ENCODE results near the gene VSTM1. TPM values are rescaled to one million over a fixed set of nuclear protein-coding genes. Genes with fewer than 3 reads are reported as not detected.

The VSTM1 gene
- total RNA-seq, 8 experiments from 2014 or later = 1.7 TPM; not detected in 7

DNA sequence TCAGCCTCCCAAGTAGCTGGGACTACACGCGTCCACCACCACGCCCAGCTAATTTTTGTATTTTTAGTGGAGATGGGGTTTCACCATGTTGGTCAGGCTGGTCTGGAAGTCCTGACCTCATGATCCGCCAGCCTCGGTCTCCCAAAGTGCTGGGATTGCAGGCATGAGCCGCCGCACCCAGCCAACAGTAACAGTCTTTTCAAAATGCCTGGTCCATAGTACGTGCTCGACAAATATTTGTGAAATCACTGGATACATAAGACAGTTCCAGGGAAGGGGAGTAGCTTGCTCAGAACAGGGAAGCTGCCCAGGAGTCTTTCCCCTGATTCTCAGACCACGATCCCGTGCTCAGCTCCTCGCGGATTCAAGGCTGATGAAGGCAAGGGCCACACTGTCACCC lies 41.8 kb downstream of the VSTM1 start:
- Histone ChIP-seq H3K4me3 (no peak overlapping the region), H3K4me1 (replicated peaks in 1 of 2) (peaks cover 3 to 9% of the 10 kb centered on the region in 2 donors), H3K27ac (no peak overlapping the region)
- no peak for ATAC-seq (replicated peaks in 6 of 8)
- in situ Hi-C loops (cut with MboI; ENCODE audit: low pct_unique_long_range_greater_than_20kb in 2 of 9, low sequenced_read_pairs in 9 of 9, unreplicated experiment in 9 of 9) = loop anchor here in 5 of 9 experiments (10.0 to 25.0 kb wide), 3 partner anchors 177 to 210 kb away; partner anchors contain the start of gene NLRP12 (in 1 of the 5)
- 20 to 100% (median 86%) methylated on average over 1 to 13 of the region's 13 CpGs; no CpG with 5 or more reads in 2 of the 10 experiments for WGBS, 10 experiments

DNA sequence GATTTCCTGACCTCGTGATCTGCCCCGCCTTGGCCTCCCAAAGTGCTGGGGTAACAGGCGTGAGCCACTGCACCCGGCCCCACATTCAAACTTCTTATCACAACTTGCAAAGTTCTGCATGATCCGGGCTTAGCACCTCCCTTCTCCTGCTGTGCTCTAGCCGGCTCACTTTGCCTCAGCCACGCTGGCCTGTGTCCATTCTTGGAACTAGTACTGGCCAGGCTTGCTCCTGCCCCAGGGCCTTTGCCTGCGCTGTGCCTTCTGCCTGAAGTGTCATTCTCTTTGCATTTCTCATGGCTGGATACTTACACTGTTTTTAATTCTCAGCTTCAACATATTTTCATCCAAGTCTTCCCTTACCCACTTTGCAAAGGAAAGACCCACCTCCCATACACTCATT lies 42.3 kb downstream of the VSTM1 start:
- Histone ChIP-seq H3K27ac (no peak overlapping the region), H3K4me3 (no peak overlapping the region), H3K4me1 (replicated peaks in 1 of 2) (peaks cover 3 to 9% of the 10 kb centered on the region in 2 donors)
- ATAC-seq (replicated peaks in 6 of 8) = no peak
- 40 to 100% (median 66%) methylated on average over 1 to 3 of the region's 8 CpGs; no CpG with 5 or more reads in 4 of the 10 experiments for WGBS, 10 experiments
- in situ Hi-C loops (cut with MboI; ENCODE audit: low pct_unique_long_range_greater_than_20kb in 2 of 9, low sequenced_read_pairs in 9 of 9, unreplicated experiment in 9 of 9) = loop anchor here in 5 of 9 experiments (10.0 to 25.0 kb wide), 3 partner anchors 177 to 209 kb away; partner anchors contain the start of gene NLRP12 (in 1 of the 5)

DNA sequence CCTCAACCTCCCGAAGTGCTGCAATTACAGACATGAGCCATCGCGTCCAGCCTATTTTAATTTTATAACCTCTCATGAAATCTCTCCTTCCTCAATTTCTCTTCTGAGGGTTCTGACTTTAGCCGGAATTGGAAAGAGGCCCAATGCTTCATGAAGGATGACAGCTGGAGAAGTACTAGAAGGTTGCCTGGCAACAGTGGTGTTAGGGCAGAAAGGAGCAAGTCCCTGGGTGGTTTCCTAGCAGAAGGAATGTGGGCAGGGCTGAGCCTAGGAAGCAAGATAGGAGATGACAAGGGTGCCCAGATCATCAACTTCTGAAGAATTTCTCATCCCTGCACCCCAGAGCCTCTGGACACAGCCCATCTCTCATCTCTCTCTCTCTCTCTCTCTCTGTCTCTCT lies 46.4 kb downstream of the VSTM1 start:
- in situ Hi-C loops (cut with MboI; ENCODE audit: low pct_unique_long_range_greater_than_20kb in 2 of 9, low sequenced_read_pairs in 9 of 9, unreplicated experiment in 9 of 9) = loop anchor here in 4 of 9 experiments (25.0 kb wide), 2 partner anchors 180 to 205 kb away; partner anchors contain the start of gene NLRP12 (in 1 of the 4)
- Histone ChIP-seq H3K4me3 (no peak overlapping the region), H3K4me1 (replicated peaks in 1 of 2) (peaks cover 0 to 6% of the 10 kb centered on the region in 2 donors), H3K27ac (no peak overlapping the region)
- WGBS, 10 experiments = 43 to 100% (median 80%) methylated on average over 1 to 4 of the region's 4 CpGs; no CpG with 5 or more reads in 5 of the 10 experiments
- peak in 3 of 8 experiments; percentile 7 to 45 (median 24) for ATAC-seq (replicated peaks in 6 of 8)

DNA sequence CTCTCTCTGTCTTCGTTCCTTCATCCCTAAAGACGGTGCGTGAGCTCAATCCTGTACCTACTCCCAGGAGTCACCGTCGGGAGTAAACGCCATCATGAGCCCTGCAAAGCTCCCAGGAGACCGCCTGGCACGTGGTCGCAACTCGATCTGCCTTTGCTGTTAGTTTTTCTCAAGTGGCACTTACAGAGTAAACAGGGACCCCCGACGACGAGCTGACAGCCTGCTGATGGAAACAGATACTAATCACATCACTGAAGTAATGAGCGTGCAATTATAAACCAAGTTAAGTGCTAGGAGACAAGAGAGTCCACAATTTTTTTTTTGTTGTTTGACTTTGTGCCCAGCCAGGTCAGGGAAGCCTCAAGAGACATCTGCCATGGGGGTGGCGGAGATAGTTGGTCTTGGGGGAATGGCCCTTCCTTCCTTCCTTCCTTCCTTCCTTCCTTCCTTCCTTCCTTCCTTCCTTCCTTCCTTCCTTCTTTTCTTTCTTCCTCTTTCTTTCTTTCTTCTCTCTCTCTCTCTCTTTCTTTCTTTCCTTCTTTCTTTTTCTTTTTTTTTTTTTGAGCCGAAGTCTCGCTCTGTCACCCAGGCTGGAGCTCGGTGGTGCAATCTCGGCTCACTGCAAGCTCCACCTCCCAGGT lies 48.7 kb downstream of the VSTM1 start:
- no peak overlapping the region for H3K4me3 ChIP-seq
- in situ Hi-C loops (cut with MboI; ENCODE audit: low pct_unique_long_range_greater_than_20kb in 2 of 9, low sequenced_read_pairs in 9 of 9, unreplicated experiment in 9 of 9) = loop anchor here in 4 of 9 experiments (25.0 kb wide), 2 partner anchors 178 to 203 kb away; partner anchors contain the start of gene NLRP12 (in 1 of the 4)
- peak in 1 of 8 experiments; percentile 64 for ATAC-seq (replicated peaks in 6 of 8)
- WGBS, 10 experiments = 0 to 93% (median 55%) methylated on average over 3 to 13 of the region's 19 CpGs; no CpG with 5 or more reads in 4 of the 10 experiments
- H3K4me1 ChIP-seq (replicated peaks in 1 of 2) = peaks cover 0 to 4% of the 10 kb centered on the region in 2 donors
- H3K27ac ChIP-seq = no peak overlapping the region

DNA sequence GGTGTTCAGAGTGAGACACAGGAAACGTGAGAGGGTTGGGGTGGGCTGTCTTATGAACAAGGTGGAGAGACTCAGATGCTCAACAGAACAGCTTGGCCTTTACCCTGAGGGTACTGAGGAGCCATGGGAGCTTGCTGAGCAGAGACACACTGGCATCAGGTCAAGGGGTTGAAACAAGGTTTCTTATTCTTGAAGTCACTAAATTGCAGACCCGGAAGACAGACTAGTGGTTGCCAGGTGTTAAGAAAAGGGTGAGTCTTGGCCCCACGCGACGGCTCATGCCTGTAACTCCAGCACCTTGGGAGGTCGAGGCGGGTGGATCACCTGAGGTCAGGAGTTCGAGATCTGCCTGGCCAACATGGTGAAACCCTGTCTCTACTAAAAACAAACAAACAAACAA lies 49.8 kb downstream of the VSTM1 start:
- in situ Hi-C loops (cut with MboI; ENCODE audit: low pct_unique_long_range_greater_than_20kb in 2 of 9, low sequenced_read_pairs in 9 of 9, unreplicated experiment in 9 of 9) = loop anchor here in 4 of 9 experiments (25.0 kb wide), 2 partner anchors 177 to 202 kb away; partner anchors contain the start of gene NLRP12 (in 1 of the 4)
- no peak for ATAC-seq (replicated peaks in 6 of 8)
- H3K4me3 ChIP-seq = no peak overlapping the region
- WGBS, 10 experiments = 0 to 100% (median 75%) methylated on average over 1 to 8 of the region's 8 CpGs; no CpG with 5 or more reads in 1 of the 10 experiments
- peaks cover 0 to 2% of the 10 kb centered on the region in 2 donors for H3K4me1 ChIP-seq (replicated peaks in 1 of 2)
- no peak overlapping the region for H3K27ac ChIP-seq

DNA sequence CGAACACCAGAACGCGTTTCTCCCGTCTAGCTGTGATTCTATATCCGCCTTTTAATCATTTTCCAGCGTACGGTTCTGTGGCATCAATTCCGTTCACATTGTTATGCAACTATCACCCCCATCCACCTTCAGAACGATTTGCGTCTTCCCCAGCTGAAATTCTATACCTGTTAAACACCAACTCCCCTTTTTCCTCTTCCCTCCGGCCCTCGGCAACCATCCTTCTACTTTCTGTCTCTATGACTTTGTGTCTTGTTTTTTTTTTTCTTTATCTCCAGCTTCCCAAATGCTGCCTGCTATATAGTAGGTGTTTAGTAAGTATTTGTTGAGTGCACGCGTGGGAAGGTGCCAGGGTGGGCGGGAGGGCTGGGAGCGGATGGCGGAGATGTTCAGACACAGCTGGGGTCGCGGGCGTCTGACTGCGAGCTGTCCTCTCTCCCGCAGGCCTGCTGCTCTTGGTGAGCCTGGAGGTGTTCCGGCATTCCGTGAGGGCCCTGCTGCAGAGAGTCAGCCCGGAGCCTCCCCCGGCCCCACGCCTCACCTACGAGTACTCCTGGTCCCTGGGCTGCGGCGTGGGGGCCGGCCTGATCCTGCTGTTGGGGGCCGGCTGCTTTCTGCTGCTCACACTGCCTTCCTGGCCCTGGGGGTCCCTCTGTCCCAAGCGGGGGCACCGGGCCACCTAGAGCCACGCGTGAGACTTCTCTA lies 52.0 kb downstream of the VSTM1 start:
- WGBS, 10 experiments = 25 to 100% (median 59%) methylated on average over 2 to 17 of the region's 36 CpGs; no CpG with 5 or more reads in 1 of the 10 experiments
- H3K27ac ChIP-seq = no peak overlapping the region
- peaks cover 0 to 2% of the 10 kb centered on the region in 2 donors for H3K4me1 ChIP-seq (replicated peaks in 1 of 2)
- no peak for ATAC-seq (replicated peaks in 6 of 8)
- H3K4me3 ChIP-seq = no peak overlapping the region
- in situ Hi-C loops (cut with MboI; ENCODE audit: low pct_unique_long_range_greater_than_20kb in 2 of 9, low sequenced_read_pairs in 9 of 9, unreplicated experiment in 9 of 9) = loop anchor here in 4 of 9 experiments (25.0 kb wide), 2 partner anchors 174 to 199 kb away; partner anchors contain the start of gene NLRP12 (in 1 of the 4)

DNA sequence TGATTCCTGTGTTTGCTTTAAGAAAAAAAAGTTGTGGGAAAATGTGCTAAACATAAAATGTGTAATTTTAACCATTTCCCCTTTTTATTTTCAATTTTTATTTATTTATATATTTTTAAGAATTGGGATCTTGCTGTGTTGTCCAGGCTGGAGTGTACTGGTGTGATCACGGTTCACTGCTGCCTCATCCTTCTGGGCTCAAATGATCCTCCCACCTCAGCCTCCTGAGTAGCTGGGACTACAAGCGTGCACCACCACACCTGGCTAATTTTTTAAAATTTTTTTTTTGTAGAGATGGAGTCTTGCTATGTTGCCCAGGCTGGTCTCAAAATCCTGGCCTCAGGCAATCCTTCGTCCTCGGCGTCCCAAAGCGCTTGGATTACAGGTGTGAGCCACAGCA lies 53.2 kb downstream of the VSTM1 start:
- in situ Hi-C loops (cut with MboI; ENCODE audit: low pct_unique_long_range_greater_than_20kb in 2 of 9, low sequenced_read_pairs in 9 of 9, unreplicated experiment in 9 of 9) = loop anchor here in 4 of 9 experiments (25.0 kb wide), 2 partner anchors 173 to 198 kb away; partner anchors contain the start of gene NLRP12 (in 1 of the 4)
- Histone ChIP-seq H3K27ac (no peak overlapping the region), H3K4me3 (no peak overlapping the region), H3K4me1 (replicated peaks in 1 of 2) (peaks cover 0 to 2% of the 10 kb centered on the region in 2 donors)
- ATAC-seq (replicated peaks in 6 of 8) = no peak
- WGBS, 10 experiments = 33 to 100% (median 90%) methylated on average over 1 to 6 of the region's 6 CpGs; no CpG with 5 or more reads in 3 of the 10 experiments

DNA sequence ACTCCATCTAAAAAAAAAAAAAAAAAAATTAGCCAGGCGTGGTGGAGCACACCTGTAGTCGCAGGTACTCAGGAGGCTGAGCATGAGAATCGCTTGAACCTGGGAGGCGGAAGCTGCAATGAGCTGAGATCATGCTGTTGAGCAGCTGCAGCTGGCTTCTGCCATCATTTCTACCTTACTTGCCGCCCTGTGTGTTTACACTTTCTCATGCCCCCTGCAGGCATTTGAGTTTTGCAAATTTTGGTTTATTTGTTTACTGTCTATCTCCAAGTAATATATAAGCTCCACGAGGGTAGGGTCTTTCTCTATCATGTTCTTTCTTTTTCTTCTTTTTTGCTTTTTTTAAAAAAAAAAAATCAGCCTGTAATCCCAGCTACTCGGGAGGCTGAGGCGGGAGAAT lies 54.3 kb downstream of the VSTM1 start:
- in situ Hi-C loops (cut with MboI; ENCODE audit: low pct_unique_long_range_greater_than_20kb in 2 of 9, low sequenced_read_pairs in 9 of 9, unreplicated experiment in 9 of 9) = loop anchor here in 4 of 9 experiments (25.0 kb wide), 2 partner anchors 172 to 197 kb away; partner anchors contain the start of gene NLRP12 (in 1 of the 4)
- WGBS, 10 experiments = 0 to 100% (median 89%) methylated on average over 1 to 8 of the region's 8 CpGs; no CpG with 5 or more reads in 1 of the 10 experiments
- no peak for ATAC-seq (replicated peaks in 6 of 8)
- no peak overlapping the region for H3K27ac ChIP-seq
- H3K4me3 ChIP-seq = no peak overlapping the region
- peaks cover 0 to 2% of the 10 kb centered on the region in 2 donors for H3K4me1 ChIP-seq (replicated peaks in 1 of 2)

DNA sequence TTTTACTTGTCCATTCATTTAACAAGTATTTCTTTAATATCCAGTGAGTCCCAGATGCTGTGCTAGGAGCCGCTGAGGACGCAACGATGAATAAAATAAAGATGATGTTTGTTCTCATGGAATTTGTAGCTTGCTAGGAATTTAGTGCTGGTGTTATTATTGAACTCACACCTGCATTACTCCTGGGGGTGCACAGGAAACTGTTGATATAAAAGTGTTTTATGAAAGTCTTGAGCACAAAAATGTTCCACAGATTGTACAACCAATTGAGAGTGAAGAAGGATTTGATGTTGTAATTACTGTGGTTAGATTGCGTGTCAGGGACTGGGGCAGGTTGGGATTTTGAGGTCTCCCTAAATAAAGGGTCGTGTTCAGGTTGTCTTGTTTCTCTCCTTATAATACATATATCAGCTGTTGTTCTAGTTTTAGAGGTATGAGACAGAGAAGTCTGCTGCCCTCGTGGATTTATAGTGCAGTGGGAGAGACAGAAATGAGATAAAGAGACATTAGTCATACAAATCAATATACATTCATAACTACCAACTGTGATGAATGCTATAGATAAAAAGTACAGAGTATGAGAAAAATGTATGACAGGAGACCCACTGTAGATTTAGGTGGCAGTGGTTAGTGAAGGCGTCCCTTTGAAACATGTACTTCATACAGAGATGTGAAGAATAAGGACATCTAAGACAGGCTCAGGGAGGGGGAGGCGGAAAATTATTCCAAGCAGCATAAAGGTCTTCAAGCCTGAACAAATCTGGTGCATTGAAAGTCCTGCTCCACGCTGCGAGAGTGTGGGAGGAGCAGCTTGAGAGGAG lies 61.0 kb downstream of the VSTM1 start:
- Histone ChIP-seq H3K4me1 (replicated peaks in 1 of 2) (peaks cover 0 to 2% of the 10 kb centered on the region in 2 donors), H3K4me3 (no peak overlapping the region), H3K27ac (no peak overlapping the region)
- in situ Hi-C loops (cut with MboI; ENCODE audit: low pct_unique_long_range_greater_than_20kb in 2 of 9, low sequenced_read_pairs in 9 of 9, unreplicated experiment in 9 of 9) = loop anchor here in 4 of 9 experiments (25.0 kb wide), 2 partner anchors 165 to 190 kb away; partner anchors contain the start of gene NLRP12 (in 1 of the 4)
- ATAC-seq (replicated peaks in 6 of 8) = peak in 1 of 8 experiments; percentile 33
- WGBS, 10 experiments = 46 to 83% (median 72%) methylated on average over 2 to 9 of the region's 10 CpGs

DNA sequence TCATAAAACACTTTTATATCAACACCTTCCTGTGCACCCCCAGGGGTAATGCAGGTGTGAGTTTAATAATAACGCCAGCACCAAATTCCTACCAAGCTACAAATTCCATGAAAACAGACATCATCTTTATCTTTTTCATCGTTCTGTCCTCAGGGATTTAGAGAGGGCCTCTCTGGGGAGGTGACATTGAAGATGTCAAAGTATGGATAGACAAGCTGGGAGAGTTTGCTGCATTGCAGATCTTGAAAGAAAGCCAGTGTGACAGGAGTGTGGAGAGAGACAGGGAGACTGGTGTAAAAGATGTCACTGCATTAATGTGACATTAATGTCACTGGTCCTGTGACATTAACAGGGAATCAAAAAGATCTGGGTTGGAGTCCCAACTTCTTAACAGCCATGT lies 62.2 kb downstream of the VSTM1 start:
- in situ Hi-C loops (cut with MboI; ENCODE audit: low pct_unique_long_range_greater_than_20kb in 2 of 9, low sequenced_read_pairs in 9 of 9, unreplicated experiment in 9 of 9) = loop anchor here in 4 of 9 experiments (25.0 kb wide), 2 partner anchors 164 to 189 kb away; partner anchors contain the start of gene NLRP12 (in 1 of the 4)
- Histone ChIP-seq H3K4me1 (replicated peaks in 1 of 2) (peaks cover 0 to 2% of the 10 kb centered on the region in 2 donors), H3K4me3 (no peak overlapping the region), H3K27ac (no peak overlapping the region)
- ATAC-seq (replicated peaks in 6 of 8) = no peak
- 0 to 100% (median 83%) methylated on average over 1 to 2 of the region's 2 CpGs; no CpG with 5 or more reads in 5 of the 10 experiments for WGBS, 10 experiments

DNA sequence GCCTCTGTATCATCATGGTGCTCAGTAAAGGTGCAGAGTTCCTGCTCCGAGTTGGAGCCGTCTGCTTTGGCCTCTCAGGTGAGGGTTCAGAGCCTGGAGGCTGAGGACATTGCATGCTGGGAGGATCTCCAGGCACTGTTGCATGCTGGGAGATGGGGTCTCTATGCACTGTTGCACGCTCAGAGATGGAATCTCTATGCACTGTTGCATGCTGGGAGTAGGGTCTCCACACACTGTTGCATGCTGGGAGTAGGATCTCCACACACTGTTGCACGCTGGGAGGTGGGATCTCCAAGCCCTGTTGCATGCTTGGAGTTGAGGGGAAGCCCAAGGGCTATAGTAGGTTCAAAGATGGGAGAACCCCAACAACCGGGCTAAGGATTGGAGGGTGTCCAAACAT lies 64.0 kb downstream of the VSTM1 start:
- Histone ChIP-seq H3K27ac (no peak overlapping the region), H3K4me3 (no peak overlapping the region), H3K4me1 (replicated peaks in 1 of 2) (peaks cover 0 to 2% of the 10 kb centered on the region in 2 donors)
- 21 to 92% (median 55%) methylated on average over 2 to 5 of the region's 5 CpGs; no CpG with 5 or more reads in 6 of the 10 experiments for WGBS, 10 experiments
- ATAC-seq (replicated peaks in 6 of 8) = no peak
- in situ Hi-C loops (cut with MboI; ENCODE audit: low pct_unique_long_range_greater_than_20kb in 2 of 9, low sequenced_read_pairs in 9 of 9, unreplicated experiment in 9 of 9) = loop anchor here in 4 of 9 experiments (25.0 kb wide), 2 partner anchors 162 to 187 kb away; partner anchors contain the start of gene NLRP12 (in 1 of the 4)

DNA sequence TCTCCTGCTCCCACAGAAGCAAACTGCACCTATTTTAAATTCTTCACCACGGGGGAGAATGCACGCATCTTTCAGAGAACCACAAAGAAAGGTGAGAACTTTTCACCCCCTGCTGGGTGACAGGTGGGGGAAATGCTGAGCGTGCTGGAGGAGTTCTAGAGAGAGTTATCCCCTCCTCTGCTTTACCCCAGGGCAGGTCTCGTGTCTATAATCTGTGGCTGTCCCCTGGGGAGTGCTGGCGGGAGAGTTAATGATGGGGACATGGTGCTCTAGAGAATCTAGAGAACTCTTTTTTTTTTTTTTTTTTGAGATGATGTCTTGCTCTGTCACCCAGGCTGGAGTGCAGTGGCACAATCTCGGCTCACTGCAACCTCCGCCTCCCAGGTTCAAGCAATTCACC lies 65.5 kb downstream of the VSTM1 start:
- no peak for ATAC-seq (replicated peaks in 6 of 8)
- Histone ChIP-seq H3K4me1 (replicated peaks in 1 of 2) (peaks cover 0 to 2% of the 10 kb centered on the region in 2 donors), H3K4me3 (no peak overlapping the region), H3K27ac (no peak overlapping the region)
- in situ Hi-C loops (cut with MboI; ENCODE audit: low pct_unique_long_range_greater_than_20kb in 2 of 9, low sequenced_read_pairs in 9 of 9, unreplicated experiment in 9 of 9) = no loop called here
- WGBS, 10 experiments = 29 to 100% (median 60%) methylated on average over 1 to 6 of the region's 7 CpGs; no CpG with 5 or more reads in 3 of the 10 experiments

Measured in motor neuron (in vitro differentiated cells).